ENCODE measurements around the gene ADAM12. TPM values are rescaled to one million over a fixed set of nuclear protein-coding genes. Genes with fewer than 3 reads are reported as not detected.

Gene ADAM12
- total and polyA plus RNA-seq, 9 of the 15 experiments (the other 6 are each of a cell fraction or from before 2014, with no cell fraction given), result not detected

DNA sequence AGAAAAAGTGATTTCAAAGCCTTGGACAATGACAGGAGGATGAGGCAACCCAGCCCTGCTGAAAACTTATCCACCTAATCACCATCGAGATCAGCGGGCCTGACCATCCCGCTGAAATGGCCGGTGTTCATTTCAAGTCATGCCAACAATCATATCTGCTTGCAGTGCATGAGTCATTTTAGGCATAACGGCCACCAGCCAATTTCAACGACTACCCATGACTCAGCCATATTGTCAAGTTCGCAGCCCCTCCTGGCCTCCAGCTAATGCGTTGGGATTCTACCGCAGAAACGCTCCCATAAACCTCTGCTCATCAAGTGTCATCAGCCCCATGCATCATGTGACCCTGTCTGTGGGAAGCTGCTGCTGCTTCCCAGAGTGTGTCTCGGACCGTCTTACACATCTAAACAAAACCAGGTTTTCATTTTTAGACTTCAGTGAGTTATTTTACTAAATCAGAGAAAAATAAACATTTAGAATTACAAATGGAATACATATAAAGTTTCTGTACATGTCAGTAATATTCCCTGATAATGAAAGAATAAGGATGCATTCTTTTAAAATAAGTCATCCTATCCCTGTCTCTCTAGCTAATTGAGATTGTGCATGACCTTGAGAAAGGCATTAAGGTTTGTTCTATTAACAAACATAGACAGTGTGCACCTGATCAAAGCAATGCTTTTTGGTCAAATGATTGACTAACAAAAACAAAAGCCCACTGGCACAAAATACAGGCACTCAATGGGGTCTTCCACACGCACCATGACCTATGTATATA, 188.9 kb downstream of the ADAM12 start (continued):
- TF ChIP-seq, protein P1, sequence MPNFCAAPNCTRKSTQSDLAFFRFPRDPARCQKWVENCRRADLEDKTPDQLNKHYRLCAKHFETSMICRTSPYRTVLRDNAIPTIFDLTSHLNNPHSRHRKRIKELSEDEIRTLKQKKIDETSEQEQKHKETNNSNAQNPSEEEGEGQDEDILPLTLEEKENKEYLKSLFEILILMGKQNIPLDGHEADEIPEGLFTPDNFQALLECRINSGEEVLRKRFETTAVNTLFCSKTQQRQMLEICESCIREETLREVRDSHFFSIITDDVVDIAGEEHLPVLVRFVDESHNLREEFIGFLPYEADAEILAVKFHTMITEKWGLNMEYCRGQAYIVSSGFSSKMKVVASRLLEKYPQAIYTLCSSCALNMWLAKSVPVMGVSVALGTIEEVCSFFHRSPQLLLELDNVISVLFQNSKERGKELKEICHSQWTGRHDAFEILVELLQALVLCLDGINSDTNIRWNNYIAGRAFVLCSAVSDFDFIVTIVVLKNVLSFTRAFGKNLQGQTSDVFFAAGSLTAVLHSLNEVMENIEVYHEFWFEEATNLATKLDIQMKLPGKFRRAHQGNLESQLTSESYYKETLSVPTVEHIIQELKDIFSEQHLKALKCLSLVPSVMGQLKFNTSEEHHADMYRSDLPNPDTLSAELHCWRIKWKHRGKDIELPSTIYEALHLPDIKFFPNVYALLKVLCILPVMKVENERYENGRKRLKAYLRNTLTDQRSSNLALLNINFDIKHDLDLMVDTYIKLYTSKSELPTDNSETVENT (CRISPR knock-in tag; IDR thresholded peaks at IDR 0.05), result no peak
- TF ChIP-seq CEBPG (CRISPR knock-in tag; IDR thresholded peaks at IDR 0.05), result no peak
- TF ChIP-seq CEBPG (tag; conservative IDR thresholded peaks at IDR 0.05 in 1 of 2, IDR thresholded peaks at IDR 0.05 in 1 of 2), result peak; percentile 76 to 78
- TF ChIP-seq BACH1 (tag; IDR thresholded peaks at IDR 0.05), result peak; percentile 95
- no peak for TF ChIP-seq GTF3C2 (IDR thresholded peaks at IDR 0.05; ENCODE audit: borderline replicate concordance, extremely low read depth, insufficient read length)
- no peak for TF ChIP-seq ZNF707 (CRISPR knock-in tag; conservative IDR thresholded peaks at IDR 0.05)
- TF ChIP-seq PTRF (tag; IDR thresholded peaks at IDR 0.05), result no peak
- no peak for TF ChIP-seq SP1 (CRISPR knock-in tag; IDR thresholded peaks at IDR 0.05)
- peak; percentile 82; the same call in 1 of the 2 replicates for TF ChIP-seq ZNF644 (tag; IDR thresholded peaks at IDR 0.05; ENCODE audit: low read depth)
- TF ChIP-seq ZNF398 (CRISPR knock-in tag; IDR thresholded peaks at IDR 0.05), result no peak
- TF ChIP-seq TBP (optimal IDR thresholded peaks at IDR 0.05; ENCODE audit: low read depth, low read length), result no peak
- no peak for TF ChIP-seq GATAD2A (IDR thresholded peaks at IDR 0.05)
- TF ChIP-seq LEF1 (IDR thresholded peaks at IDR 0.05), result peak; percentile 44; the same call in 1 of the 2 replicates
- TF ChIP-seq, protein P2, sequence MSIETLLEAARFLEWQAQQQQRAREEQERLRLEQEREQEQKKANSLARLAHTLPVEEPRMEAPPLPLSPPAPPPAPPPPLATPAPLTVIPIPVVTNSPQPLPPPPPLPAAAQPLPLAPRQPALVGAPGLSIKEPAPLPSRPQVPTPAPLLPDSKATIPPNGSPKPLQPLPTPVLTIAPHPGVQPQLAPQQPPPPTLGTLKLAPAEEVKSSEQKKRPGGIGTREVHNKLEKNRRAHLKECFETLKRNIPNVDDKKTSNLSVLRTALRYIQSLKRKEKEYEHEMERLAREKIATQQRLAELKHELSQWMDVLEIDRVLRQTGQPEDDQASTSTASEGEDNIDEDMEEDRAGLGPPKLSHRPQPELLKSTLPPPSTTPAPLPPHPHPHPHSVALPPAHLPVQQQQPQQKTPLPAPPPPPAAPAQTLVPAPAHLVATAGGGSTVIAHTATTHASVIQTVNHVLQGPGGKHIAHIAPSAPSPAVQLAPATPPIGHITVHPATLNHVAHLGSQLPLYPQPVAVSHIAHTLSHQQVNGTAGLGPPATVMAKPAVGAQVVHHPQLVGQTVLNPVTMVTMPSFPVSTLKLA (conservative IDR thresholded peaks at IDR 0.05), result no peak; a peak in 1 of 4 replicates
- no peak for TF ChIP-seq OTX1 (CRISPR knock-in tag; IDR thresholded peaks at IDR 0.05)
- TF ChIP-seq CTBP1 (IDR thresholded peaks at IDR 0.05; ENCODE audit: borderline replicate concordance), result 0 out of 2 replicates have a peak, but pooled peaks have one; percentile 52
- TF ChIP-seq STAT5B (CRISPR knock-in tag; IDR thresholded peaks at IDR 0.05), result no peak
- no peak for TF ChIP-seq ILF3 (IDR thresholded peaks at IDR 0.05; ENCODE audit: borderline replicate concordance)
- peak; percentile 91 for TF ChIP-seq RNF2 (IDR thresholded peaks at IDR 0.05)
- no peak for TF ChIP-seq SRSF7 (optimal IDR thresholded peaks at IDR 0.05; ENCODE audit: low read depth, low read length)

Measured in K562 (cell line).